SU-DHL-6 (cell line): ENCODE data around the gene CPLANE1.
"Not testable (repeated sequence)": the region's sequence is repeated elsewhere in the genome, so short reads cannot be mapped to it uniquely, and the experiment has no call there.

Experiments used
- H2AFZ ChIP-seq: fragments of 200-600 bp; sonication (generic); 2 replicates; pipeline ENCODE4 v1.6.1; 2014; ENCODE audit warnings: low read depth, mild to moderate bottlenecking, moderate library complexity, mixed read lengths, antibody characterized with exemption, low read length; ENCODE audit not compliant: severe bottlenecking
- H3F3A ChIP-seq: fragments of 200-600 bp; shearing (Covaris generic); 2 replicates; pipeline ENCODE4 v1.6.0; 2016; ENCODE audit warnings: antibody characterized with exemption, mild to moderate bottlenecking; ENCODE audit not compliant: insufficient read depth
- H3K27ac ChIP-seq: fragments of 200-600 bp; sonication (generic); 2 replicates; pipeline ENCODE4 v1.5.1; 2016; ENCODE audit warnings: low read depth, mild to moderate bottlenecking, low read length, moderate library complexity, mixed read lengths
- H3K27me3 ChIP-seq: fragments of 200-600 bp; sonication (generic), shearing (Covaris generic); 2 replicates; pipeline ENCODE4 v1.6.0; 2014; ENCODE audit warnings: mild to moderate bottlenecking, low read length
- H3K36me3 ChIP-seq: fragments of 200-600 bp; sonication (generic); 2 replicates; pipeline ENCODE4 v1.6.1; 2014; ENCODE audit warnings: mild to moderate bottlenecking, low read length, mixed read lengths
- H3K4me2 ChIP-seq: fragments of 300-600, 200-600 bp; shearing (Covaris generic), sonication (generic); 2 replicates; pipeline ENCODE4 v1.6.0; 2014; ENCODE audit warnings: low read length, low read depth, mild to moderate bottlenecking; ENCODE audit not compliant: poor library complexity, severe bottlenecking
- H3K4me3 ChIP-seq: fragments of 200-600 bp; sonication (generic); 2 replicates; pipeline ENCODE4 v1.5.1; 2014; ENCODE audit warnings: antibody characterized with exemption, low read length, mild to moderate bottlenecking, mixed read lengths; ENCODE audit not compliant: insufficient read depth, poor library complexity, severe bottlenecking
- H3K79me2 ChIP-seq: fragments of 200-600 bp; sonication (generic); 2 replicates; pipeline ENCODE4 v1.6.1; 2014; ENCODE audit warnings: mild to moderate bottlenecking, low read length, moderate library complexity; ENCODE audit not compliant: insufficient read depth
- H3K9ac ChIP-seq: fragments of 200-600 bp; sonication (generic); 2 replicates; pipeline ENCODE4 v1.7.0; 2014; ENCODE audit warnings: mild to moderate bottlenecking, low read length
- H3K9me2 ChIP-seq: fragments of 200-600 bp; sonication (generic); replicated peaks from 2 replicates; pipeline ENCODE4 v1.6.1; 2014; ENCODE audit warnings: low read length; ENCODE audit not compliant: insufficient read depth
- H3K9me3 ChIP-seq: fragments of 200-600 bp; sonication (generic); 2 replicates; pipeline ENCODE4 v1.6.1; 2014; ENCODE audit warnings: low read length, mixed read lengths; ENCODE audit not compliant: insufficient read depth
- H4K20me1 ChIP-seq: fragments of 200-600 bp; sonication (generic); 2 replicates; pipeline ENCODE4 v1.6.1; 2014; ENCODE audit warnings: low read depth, mild to moderate bottlenecking, antibody characterized with exemption, low read length, moderate library complexity, mixed read lengths
- EZH2phosphoT487 ChIP-seq: fragments of 200-600 bp; sonication (generic), shearing (Covaris generic); conservative IDR thresholded peaks from 2 replicates; pipeline ENCODE4 v1.6.1; 2018; ENCODE audit warnings: mild to moderate bottlenecking, antibody characterized with exemption, low read length, moderate library complexity, mixed read lengths
- TF ChIP-seq, protein P1 (sequence below): fragments of 200-600 bp; sonication (generic); IDR thresholded peaks from one replicate; pipeline ENCODE4 v1.5.1; 2017; ENCODE audit warnings: antibody characterized with exemption, mild to moderate bottlenecking, low read length, moderate library complexity; ENCODE audit not compliant: insufficient read depth, poor library complexity, severe bottlenecking

Gene CPLANE1

DNA sequence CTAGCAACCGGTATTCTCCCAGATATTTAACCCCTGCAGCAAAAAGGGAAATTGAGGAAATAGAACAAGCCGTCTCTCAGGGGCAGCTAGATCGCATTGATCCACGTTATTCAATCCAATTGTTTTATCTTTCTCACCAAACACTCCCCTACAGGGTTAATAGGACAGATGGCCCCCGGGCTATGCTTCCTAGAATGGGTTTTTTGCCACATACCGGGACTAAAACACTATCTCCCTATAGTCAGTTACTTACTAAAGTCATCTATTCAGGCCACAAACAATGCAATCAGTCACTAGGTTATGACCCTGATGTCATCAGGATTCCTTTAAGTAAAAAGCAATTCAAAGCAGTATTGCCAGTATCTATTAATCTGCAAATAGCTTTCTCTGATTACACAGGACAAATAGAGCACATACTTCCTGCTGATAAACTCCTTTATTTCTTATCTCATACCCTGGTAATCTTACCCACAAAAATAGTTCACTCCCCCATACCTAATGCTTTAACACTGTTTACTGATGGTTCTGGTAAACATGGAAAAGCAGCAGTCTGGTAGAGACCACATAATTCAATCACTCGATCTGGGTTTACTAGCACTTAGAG, 159.0 kb downstream of the CPLANE1 start:
- Histone ChIP-seq H3K27me3 (no peaks in the 10 kb centered on the region), H3K27ac (no peak overlapping the region), H3K79me2 (no peaks in the 10 kb centered on the region), H3K9ac (no peak overlapping the region), H2AFZ (no peak overlapping the region), H3K9me3 (no peaks in the 10 kb centered on the region), H3K36me3 (no peaks in the 10 kb centered on the region), H4K20me1 (no peaks in the 10 kb centered on the region), H3F3A (no peaks in the 10 kb centered on the region), H3K4me3 (no peak overlapping the region), H3K9me2 (no peaks in the 10 kb centered on the region), H3K4me2 (no peak overlapping the region)
- no peak for TF ChIP-seq EZH2phosphoT487
- TF ChIP-seq, protein P1, sequence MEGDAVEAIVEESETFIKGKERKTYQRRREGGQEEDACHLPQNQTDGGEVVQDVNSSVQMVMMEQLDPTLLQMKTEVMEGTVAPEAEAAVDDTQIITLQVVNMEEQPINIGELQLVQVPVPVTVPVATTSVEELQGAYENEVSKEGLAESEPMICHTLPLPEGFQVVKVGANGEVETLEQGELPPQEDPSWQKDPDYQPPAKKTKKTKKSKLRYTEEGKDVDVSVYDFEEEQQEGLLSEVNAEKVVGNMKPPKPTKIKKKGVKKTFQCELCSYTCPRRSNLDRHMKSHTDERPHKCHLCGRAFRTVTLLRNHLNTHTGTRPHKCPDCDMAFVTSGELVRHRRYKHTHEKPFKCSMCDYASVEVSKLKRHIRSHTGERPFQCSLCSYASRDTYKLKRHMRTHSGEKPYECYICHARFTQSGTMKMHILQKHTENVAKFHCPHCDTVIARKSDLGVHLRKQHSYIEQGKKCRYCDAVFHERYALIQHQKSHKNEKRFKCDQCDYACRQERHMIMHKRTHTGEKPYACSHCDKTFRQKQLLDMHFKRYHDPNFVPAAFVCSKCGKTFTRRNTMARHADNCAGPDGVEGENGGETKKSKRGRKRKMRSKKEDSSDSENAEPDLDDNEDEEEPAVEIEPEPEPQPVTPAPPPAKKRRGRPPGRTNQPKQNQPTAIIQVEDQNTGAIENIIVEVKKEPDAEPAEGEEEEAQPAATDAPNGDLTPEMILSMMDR = no peak

DNA sequence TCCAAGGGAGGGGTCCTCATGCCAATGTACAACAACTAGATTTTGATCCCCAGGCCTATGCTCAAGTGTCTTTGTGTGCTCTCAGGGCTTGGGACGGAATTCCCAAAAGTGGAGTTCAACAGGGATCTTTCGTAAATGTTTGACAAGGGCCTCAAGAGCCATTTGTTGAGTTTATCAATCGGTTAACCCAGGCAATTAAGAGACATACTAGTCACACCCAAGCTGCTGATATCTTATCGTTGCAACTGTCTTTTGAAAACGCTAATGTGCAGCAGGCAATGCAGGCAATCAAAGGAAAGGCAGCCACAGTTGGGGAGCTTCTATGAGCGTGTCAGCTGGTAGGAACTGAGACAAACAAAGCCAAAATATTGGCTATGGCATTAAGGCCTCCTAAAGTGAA, 161.2 kb downstream of the CPLANE1 start:
- Histone ChIP-seq H3K79me2 (no peaks in the 10 kb centered on the region), H4K20me1 (no peaks in the 10 kb centered on the region), H3K4me3 (no peak overlapping the region), H3K4me2 (no peak overlapping the region), H3K27me3 (no peaks in the 10 kb centered on the region), H3F3A (no peaks in the 10 kb centered on the region), H3K9me2 (no peaks in the 10 kb centered on the region), H3K36me3 (no peaks in the 10 kb centered on the region), H3K27ac (no peak overlapping the region), H2AFZ (no peak overlapping the region), H3K9ac (no peak overlapping the region), H3K9me3 (no peaks in the 10 kb centered on the region)
- TF ChIP-seq, protein P1 = no peak
- TF ChIP-seq EZH2phosphoT487 = no peak

DNA sequence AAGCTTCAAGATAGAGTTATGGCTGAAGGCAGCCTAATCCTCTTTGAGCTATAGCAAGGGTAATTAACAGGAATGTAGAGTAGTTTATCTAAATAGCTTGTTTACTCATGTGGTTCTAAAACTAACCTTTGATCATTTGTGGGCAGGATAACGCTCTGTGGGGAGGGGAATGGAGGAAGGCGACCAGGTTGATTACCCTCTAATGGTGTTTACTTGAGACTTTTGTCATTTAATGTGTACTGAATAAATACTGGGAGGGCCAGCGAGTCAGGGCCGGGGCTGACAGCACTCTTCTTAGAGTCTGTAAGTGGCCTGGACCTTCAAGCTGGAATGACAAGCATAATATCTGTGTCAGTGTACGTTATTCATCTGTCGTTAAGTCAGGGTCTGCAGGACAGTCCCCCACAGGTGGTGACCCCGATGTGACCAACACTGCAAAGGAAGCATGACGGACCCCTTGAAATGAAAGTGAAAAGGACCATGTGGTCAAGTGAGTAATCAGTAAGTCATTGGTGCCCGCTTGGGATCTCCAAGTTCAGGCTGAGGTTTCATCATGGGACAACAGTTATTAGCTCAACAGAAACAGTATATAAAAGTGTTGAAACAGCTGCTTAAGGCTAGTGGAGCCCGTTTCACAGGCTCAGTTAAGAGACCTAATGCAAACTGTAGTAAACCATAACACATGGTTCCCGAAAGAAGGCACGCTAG, 162.6 kb downstream of the CPLANE1 start:
- no peaks in the 10 kb centered on the region for H3K79me2 ChIP-seq
- no peaks in the 10 kb centered on the region for H3K27me3 ChIP-seq
- H3K27ac ChIP-seq = no peak overlapping the region
- H2AFZ ChIP-seq = no peak overlapping the region
- no peaks in the 10 kb centered on the region for H3F3A ChIP-seq
- no peak overlapping the region for H3K4me2 ChIP-seq
- no peaks in the 10 kb centered on the region for H3K9me2 ChIP-seq
- no peak overlapping the region for H3K9ac ChIP-seq
- H4K20me1 ChIP-seq = no peaks in the 10 kb centered on the region
- no peaks in the 10 kb centered on the region for H3K36me3 ChIP-seq
- H3K9me3 ChIP-seq = no peaks in the 10 kb centered on the region
- no peak overlapping the region for H3K4me3 ChIP-seq
- TF ChIP-seq EZH2phosphoT487 = no peak
- TF ChIP-seq, protein P1 = no peak

DNA sequence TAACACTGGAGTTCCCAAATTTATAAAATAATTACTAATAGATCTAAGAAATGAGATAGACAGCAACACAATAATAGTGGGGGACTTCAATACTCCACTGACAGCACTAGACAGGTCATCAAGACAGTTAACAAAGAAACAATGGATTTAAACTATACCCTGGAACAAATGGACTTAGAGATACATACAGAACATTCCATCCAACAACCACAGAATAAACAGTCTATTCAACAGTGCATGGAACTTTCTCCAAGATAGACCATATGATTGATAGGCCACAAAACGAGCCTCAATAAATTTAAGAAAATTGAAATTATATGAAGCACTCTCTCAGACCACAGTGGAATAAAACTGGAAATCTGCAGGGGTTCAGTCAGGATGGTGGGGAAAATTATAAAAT, 163.2 kb downstream of the CPLANE1 start:
- H2AFZ ChIP-seq, H3K4me3 ChIP-seq, H3K27me3 ChIP-seq, H3K4me2 ChIP-seq, H3K79me2 ChIP-seq, H3K9me3 ChIP-seq, H3K36me3 ChIP-seq, H3K9ac ChIP-seq, H3K9me2 ChIP-seq, H4K20me1 ChIP-seq, H3F3A ChIP-seq, H3K27ac ChIP-seq: not testable (repeated sequence)

DNA sequence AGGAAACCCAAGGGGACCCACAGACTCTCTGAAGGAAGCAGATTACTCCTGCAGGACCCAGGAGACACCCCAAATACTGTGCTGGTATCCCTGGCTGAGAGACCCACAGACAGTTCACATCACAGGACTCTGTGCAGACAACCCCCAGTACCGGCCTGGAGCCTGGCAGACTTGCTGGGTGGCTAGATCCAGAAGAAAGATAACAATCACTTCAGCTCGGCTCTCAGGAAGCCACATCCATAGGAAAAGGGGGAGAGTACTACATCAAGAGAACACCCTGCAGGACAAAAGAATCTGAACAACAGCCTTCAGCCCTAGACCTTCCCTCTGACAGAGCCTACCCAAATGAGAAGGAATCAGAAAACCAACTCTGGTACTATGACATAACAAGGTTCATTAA, 166.2 kb downstream of the CPLANE1 start:
- not testable (repeated sequence) for H3K9ac ChIP-seq, H3K79me2 ChIP-seq, H4K20me1 ChIP-seq, H3K27me3 ChIP-seq, H3K4me2 ChIP-seq, H3K36me3 ChIP-seq, H2AFZ ChIP-seq, H3K9me2 ChIP-seq, H3K9me3 ChIP-seq, H3F3A ChIP-seq, H3K27ac ChIP-seq, H3K4me3 ChIP-seq
